ENCODE measurements around the gene SRPK3.

Gene SRPK3

GRCh38 chrX:153738056-153738605, 42.7 kb upstream of the SRPK3 start:
- Histone ChIP-seq H3K9me3 (ENCODE audit: low read length) (no peaks in the 10 kb centered on the region), H3K9ac (ENCODE audit: low read length) (no peak overlapping the region), H3K36me3 (ENCODE audit: insufficient read depth, low read length) (no peaks in the 10 kb centered on the region), H3F3A (ENCODE audit: insufficient read depth, low read length) (no peaks in the 10 kb centered on the region), H3K79me2 (ENCODE audit: insufficient read depth, low read length) (no peaks in the 10 kb centered on the region), H3K9me2 (ENCODE audit: low read depth, low read length) (no peaks in the 10 kb centered on the region), H3K27me3 (ENCODE audit: insufficient read depth, low read length) (no peaks in the 10 kb centered on the region), H3K27ac (ENCODE audit: low read depth, low read length, poor library complexity, severe bottlenecking) (no peak overlapping the region), H4K20me1 (ENCODE audit: insufficient read depth, low read length) (no peaks in the 10 kb centered on the region), H3K4me3 (ENCODE audit: low read depth, low read length, poor library complexity, severe bottlenecking) (no peak overlapping the region), H3K4me1 (ENCODE audit: insufficient read depth, low read length, severe bottlenecking) (no peaks in the 10 kb centered on the region), H3K4me2 (ENCODE audit: low read length) (no peak overlapping the region), H2AFZ (ENCODE audit: low read length) (no peak overlapping the region)
- TF ChIP-seq EZH2 (IDR thresholded peaks at IDR 0.05; ENCODE audit: borderline replicate concordance, low read length) (no peak), CTCF (IDR thresholded peaks at IDR 0.05; ENCODE audit: low read length) (no peak)

- Histone ChIP-seq H3K9ac (ENCODE audit: low read length) (no peak overlapping the region), H3K9me2 (ENCODE audit: low read depth, low read length) (no peaks in the 10 kb centered on the region), H3K79me2 (ENCODE audit: insufficient read depth, low read length) (no peaks in the 10 kb centered on the region), H3K27me3 (ENCODE audit: insufficient read depth, low read length) (no peaks in the 10 kb centered on the region), H3K36me3 (ENCODE audit: insufficient read depth, low read length) (no peaks in the 10 kb centered on the region), H3K27ac (ENCODE audit: low read depth, low read length, poor library complexity, severe bottlenecking) (no peak overlapping the region), H3K4me3 (ENCODE audit: low read depth, low read length, poor library complexity, severe bottlenecking) (no peak overlapping the region), H3K4me1 (ENCODE audit: insufficient read depth, low read length, severe bottlenecking) (no peaks in the 10 kb centered on the region), H3F3A (ENCODE audit: insufficient read depth, low read length) (no peaks in the 10 kb centered on the region), H3K9me3 (ENCODE audit: low read length) (no peaks in the 10 kb centered on the region), H3K4me2 (ENCODE audit: low read length) (no peak overlapping the region), H2AFZ (ENCODE audit: low read length) (no peak overlapping the region), H4K20me1 (ENCODE audit: insufficient read depth, low read length) (no peaks in the 10 kb centered on the region)
- TF ChIP-seq EZH2 (IDR thresholded peaks at IDR 0.05; ENCODE audit: borderline replicate concordance, low read length) (no peak), CTCF (IDR thresholded peaks at IDR 0.05; ENCODE audit: low read length) (no peak)
These were observed 40.9 kb upstream of the SRPK3 start for GRCh38 chrX:153739754-153740486.

- no peaks in the 10 kb centered on the region for H3K79me2 ChIP-seq (ENCODE audit: insufficient read depth, low read length)
- no peak overlapping the region for H3K27ac ChIP-seq (ENCODE audit: low read depth, low read length, poor library complexity, severe bottlenecking)
- H3K9me3 ChIP-seq (ENCODE audit: low read length): no peaks in the 10 kb centered on the region
- no peaks in the 10 kb centered on the region for H3K4me1 ChIP-seq (ENCODE audit: insufficient read depth, low read length, severe bottlenecking)
- H3F3A ChIP-seq (ENCODE audit: insufficient read depth, low read length): no peaks in the 10 kb centered on the region
- TF ChIP-seq CTCF (IDR thresholded peaks at IDR 0.05; ENCODE audit: low read length): no peak
- no peak for TF ChIP-seq EZH2 (IDR thresholded peaks at IDR 0.05; ENCODE audit: borderline replicate concordance, low read length)
- H3K9me2 ChIP-seq (ENCODE audit: low read depth, low read length): no peaks in the 10 kb centered on the region
- no peak overlapping the region for H3K4me2 ChIP-seq (ENCODE audit: low read length)
- no peak overlapping the region for H3K4me3 ChIP-seq (ENCODE audit: low read depth, low read length, poor library complexity, severe bottlenecking)
- no peaks in the 10 kb centered on the region for H4K20me1 ChIP-seq (ENCODE audit: insufficient read depth, low read length)
- H2AFZ ChIP-seq (ENCODE audit: low read length): no peak overlapping the region
- H3K9ac ChIP-seq (ENCODE audit: low read length): no peak overlapping the region
- H3K27me3 ChIP-seq (ENCODE audit: insufficient read depth, low read length): no peaks in the 10 kb centered on the region
- no peaks in the 10 kb centered on the region for H3K36me3 ChIP-seq (ENCODE audit: insufficient read depth, low read length)
These were observed 40.1 kb upstream of the SRPK3 start for GRCh38 chrX:153740631-153741222.
